ENCODE measurements around the gene ERCC8.
"Not testable (repeated sequence)": the region's sequence is repeated elsewhere in the genome, so short reads cannot be mapped to it uniquely, and the experiment has no call there.

Gene ERCC8, protein sequence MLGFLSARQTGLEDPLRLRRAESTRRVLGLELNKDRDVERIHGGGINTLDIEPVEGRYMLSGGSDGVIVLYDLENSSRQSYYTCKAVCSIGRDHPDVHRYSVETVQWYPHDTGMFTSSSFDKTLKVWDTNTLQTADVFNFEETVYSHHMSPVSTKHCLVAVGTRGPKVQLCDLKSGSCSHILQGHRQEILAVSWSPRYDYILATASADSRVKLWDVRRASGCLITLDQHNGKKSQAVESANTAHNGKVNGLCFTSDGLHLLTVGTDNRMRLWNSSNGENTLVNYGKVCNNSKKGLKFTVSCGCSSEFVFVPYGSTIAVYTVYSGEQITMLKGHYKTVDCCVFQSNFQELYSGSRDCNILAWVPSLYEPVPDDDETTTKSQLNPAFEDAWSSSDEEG

DNA sequence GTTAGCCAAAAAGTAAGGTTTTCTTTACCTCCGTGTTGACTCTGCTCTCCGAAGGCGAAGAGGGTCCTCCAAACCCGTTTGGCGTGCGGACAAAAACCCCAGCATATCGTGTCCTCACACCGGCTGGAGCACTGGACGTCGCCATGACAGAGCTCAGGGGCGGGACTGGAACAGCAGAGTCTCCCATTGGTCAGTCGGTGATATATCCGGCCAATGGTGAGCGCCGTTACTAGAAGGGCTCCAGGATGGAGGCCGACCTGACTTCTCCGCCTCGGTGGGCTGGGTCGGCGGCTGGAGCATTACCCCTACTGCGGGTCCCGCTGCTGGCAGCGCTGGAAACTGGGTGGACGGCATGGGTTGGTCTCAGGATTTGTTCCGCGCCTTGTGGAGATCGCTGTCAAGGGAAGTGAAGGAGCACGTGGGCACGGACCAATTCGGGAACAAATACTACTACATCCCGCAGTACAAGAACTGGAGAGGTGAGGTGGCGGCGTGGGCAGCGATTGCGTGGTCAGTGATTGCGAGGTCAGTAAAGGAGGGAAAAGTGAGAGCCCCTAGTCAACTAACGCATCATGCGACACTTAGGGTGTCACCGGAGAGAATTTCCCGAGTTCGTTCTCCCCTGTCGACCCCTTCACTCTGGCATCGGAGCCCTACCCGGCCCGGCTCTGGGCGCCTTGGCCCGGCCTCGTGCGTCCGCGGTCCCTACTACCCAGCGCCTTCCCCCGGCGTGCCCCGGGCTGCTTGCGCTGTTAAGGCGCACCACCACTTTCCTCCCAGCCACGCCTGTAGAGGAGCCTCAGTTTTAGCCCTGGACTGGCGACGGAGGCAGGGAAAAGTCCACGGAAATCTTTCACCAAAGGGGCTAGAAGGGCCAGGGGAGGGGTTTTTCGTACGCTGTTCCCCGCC lies at the start of gene ERCC8, which contains the start of gene NDUFAF2:
ERCC8 (minus strand) TSS at position 167 of the 909 bp plus-strand sequence; CDS start at position 105, 62 bp downstream.
NDUFAF2 (plus strand) TSS at position 302 of the 909 bp plus-strand sequence; CDS start at position 353, 51 bp downstream.
- DNase-seq, result peak; percentile 85

DNA sequence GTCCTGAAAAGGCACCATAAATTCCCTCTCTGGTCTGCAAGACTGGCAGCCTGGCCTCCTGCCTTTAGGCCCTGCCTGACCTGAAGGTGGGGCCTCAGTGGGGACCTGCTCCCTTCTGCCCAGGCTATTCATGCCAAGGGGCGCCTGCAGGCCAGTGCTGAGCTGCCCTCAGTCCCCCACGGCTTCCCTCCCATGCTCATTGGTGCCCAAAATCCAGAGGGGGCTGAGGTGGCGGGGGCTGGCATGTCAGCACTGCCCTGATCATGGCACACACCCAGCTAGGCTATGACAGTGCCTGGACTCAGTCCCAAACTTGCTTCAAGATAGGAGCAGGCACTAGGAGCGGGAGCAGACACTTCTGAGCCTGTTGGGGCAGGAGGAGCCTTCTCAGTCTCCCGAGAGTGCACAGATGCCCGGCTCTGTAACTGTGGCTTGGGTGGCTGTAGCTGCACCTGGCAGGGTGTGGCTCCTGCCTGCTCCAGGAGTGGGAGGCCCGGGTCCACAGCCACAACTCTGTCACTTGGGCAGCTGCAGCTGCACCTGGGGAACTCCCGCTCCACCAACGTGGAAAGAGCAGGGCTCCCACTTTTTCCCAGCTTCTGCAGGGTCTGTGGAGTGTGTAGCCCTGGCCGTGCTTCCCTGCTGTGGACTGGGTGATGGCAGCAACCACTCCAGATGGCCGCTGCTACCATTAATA lies 49.2 kb upstream of the ERCC8 start:
- DNase-seq, result no peak

DNA sequence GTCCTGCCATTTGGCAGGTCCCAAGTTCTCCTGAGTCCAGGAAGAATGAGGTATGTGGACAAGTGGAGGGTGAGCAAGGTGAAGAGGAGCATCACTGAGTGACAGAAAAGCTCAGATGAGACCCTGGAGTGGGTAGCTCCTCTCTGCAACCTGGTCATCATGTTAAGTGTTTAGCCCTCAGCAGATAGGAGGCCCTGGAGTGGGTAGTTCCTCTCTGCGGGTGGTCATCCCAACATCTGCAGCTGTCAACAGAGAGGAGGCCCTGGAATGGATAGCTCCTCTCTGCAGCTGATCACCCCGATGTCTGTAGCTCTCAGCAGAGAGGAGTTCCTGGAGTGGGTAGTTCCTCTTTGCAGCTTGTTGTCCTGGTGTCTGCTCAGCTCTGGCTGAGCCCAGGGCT lies 48.6 kb upstream of the ERCC8 start:
- no peak for DNase-seq

DNA sequence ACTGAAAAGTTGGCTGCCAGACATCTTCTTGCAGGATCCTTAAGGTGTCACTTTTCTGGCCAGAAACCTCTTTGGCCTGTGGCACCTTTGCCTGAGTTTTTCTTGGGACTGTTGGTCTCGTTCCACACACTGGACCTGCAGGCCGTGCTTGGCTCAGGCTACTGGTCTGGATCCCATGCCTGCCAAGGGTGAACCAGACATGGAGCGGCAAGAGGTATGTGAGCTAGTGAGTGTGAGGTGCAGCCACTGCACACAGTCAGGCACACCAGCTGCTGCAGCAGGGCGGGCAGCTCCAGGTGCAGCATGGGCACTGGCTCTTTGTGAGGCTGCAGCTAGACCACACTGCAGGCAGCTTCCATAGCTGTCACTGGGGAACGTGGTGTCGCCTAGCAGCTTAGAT lies 48.0 kb upstream of the ERCC8 start:
- no peak for DNase-seq

DNA sequence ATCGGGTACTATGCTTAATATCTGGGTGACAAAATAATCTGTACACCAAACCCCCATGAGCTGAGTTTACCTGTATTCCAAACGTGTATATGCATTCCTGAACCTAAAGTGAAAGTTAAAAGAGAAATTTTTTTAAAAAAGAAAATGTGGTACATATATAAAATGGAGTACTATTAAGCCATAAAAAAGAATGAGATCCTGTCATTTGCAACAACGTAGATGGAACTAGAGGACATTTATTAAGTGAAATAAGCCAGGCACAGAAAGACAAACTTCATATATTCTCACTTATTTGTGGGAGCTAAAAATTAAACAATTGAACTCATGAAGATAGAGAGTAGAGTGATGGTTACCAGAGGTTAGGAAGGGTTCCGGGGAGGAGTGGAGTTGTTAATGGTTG lies 44.9 kb upstream of the ERCC8 start:
- no peak for DNase-seq

DNA sequence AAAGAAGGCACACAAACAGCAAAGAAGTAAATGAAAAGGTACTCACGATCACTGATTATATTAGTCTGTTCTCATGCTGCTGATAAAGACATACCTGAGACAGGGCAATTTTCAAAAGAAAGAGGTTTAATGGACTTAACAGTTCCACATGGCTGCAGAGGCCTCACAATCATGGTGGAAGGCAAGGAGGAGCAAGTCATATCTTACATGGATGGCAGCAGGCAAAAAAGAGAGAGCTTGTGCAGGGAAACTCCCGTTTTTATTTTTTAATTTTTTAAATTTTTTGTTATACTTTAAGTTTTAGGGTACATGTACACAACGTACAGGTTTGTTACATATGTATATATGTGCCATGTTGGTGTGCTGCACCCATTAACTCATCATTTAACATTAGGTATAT lies 37.3 kb upstream of the ERCC8 start:
- DNase-seq, result not testable (repeated sequence)

DNA sequence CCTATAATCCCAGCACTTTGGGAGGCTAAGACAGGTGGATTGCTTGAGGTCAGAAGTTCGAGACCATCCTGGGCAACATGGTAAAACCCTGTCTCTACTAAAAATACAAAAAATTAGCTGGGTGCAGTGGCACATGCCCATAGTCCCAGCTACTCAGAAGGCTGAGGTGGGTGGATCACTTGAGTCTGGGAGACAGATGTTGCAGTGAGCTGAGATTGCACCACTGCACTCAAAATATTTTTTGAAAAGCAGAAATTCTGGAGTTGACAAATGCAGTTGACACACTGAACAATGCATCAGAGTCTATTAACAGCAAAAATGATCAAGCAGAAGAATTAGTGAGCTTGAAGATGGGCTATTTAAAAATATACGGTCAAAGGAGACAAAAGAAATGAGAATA lies 35.6 kb upstream of the ERCC8 start:
- DNase-seq, result no peak

DNA sequence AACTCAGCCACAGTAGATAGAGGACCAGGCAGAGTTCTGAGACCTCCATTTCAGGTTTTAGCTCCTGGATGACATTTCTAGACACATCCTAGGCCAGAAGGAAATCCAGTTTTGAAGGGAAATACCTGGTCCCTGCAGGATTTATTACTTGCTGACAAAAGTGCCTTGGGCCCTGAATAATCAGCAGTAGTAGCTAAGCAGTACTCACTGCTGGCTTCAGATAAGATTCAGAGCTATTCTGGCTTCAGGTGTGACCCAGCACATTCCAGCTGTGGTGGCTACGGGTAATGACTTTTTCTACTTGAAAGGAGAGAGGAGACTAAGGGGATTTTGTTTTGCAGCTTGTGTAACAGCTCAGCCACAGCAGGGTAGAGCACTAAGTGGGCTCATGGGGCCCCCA lies 34.1 kb upstream of the ERCC8 start:
- no peak for DNase-seq

DNA sequence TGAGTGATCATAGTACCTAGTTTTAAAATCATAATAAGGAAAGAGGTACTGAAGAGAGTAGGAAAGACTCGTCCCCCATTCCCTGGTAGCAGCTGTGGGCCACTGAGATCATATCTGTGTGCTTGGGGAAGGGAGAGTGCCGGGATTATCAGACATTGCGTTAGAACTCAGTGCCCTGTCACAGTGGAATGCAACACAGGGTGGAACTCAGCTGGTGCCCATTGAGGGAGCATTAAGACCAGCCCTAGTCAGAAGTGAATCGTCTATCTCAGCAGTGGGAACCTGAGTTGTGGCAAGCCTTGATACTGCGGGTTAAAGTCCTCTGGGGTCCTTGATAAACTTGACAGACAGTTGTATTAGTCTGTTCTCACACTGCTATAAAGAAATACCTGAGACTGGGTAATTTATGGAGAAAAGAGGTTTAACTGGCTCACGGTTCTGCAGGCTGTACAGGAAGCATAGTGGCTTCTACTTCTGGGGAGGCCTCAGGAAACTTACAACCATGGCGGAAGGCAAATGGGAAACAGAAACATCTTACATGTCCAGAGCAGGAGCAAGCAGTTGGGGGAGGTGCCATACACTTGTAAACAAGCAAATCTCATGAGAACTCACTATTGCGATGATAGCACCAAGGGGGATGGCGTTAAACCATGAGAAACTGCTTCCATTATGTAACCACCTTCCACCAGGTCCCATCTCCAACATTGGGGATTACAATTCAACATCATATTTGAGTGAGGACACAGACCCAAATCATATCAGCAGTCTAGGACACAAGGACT lies 33.3 kb upstream of the ERCC8 start:
- no peak for DNase-seq

DNA sequence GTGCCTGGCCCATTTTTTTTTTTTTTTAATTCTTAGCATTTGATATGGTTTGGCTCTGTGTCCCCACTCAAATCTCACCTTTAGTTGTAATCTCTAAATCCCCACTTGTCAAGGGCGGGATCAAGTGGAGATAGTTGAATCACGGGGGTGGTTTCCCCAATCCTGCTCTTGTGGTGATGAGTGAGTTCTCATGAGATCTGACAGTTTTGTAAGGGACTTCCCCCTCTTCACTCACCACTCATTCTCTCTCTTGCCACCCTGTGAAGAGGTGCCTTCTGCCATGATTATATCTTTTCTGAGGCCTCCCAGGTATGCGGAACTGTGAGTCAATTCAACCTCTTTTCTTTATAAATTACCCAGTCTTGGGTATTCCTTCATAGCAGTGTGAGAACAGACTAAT lies 27.4 kb upstream of the ERCC8 start:
- no peak for DNase-seq

DNA sequence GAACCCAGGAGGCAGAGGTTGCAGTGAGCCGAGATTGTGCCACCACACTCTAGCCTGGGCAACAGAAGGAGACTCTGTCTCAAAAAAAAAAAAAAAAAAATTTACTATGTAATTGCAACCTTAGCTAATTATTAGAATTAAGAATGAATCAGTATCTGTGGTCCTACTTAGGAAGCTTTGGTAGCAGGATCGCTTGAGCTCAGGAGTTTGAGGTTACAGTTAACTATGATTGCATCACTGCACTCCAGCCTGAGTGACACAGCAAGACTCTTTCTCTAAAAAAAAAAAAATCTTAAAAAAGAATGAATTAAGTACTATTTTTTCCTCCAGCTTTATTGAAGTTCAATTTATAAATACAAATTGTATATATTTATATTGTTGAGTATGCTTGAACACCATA lies 16.8 kb upstream of the ERCC8 start:
- peak; percentile 49 for DNase-seq

DNA sequence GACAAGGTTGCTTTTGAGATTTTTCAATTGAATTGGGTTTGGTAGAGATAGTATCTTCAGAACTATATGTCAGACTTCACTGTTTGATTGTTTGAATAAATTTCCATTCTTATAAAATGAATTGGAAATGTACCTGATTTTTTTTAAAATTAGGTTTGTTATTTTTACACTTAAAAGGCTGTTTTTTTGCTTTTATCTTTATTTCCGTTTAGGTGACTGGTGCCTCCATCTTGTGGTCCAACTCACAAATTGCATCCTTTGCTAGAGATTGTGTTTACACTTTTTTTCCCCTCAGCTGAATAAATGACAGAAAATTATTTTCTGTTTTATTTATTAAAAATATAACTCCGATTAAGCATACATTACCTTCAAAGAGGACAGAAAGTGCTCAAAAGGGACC lies 15.7 kb upstream of the ERCC8 start:
- no peak for DNase-seq

DNA sequence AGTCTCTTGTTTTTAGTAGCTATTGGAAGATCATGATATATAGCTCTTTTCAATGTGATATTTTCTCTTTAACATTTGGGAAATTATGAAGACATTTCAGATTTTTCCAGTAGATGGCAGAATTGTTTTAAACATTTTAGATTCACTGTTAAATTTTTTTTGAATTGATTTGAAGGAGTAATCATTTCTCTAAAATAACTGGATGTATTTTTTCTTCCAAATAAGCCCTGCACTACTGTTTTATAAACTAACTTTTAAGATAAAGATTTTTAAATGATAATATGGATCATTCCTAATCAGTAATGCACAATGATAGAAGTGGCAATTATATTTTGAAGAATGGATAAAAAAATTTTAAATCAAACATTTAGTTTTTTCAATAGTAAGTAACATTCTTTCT lies 14.3 kb upstream of the ERCC8 start:
- DNase-seq, result no peak

DNA sequence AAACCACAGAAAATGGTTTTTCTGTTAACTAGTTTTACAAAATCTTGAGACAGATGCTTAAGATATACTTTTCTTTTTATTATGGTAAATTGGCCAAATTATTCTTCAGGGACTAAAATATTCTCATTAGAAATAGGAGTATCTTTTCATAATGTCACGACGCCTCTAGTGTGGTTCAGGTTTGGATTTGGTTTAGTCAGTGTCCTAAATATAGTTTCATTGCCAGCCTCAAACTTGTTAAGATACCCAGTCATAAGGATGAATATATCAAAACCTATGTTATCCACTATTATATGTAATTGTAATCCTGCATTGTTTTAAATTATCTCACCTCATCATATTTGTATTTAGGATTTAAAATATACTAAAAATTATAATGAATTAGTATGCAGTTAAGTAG lies 13.8 kb upstream of the ERCC8 start:
- no peak for DNase-seq

DNA sequence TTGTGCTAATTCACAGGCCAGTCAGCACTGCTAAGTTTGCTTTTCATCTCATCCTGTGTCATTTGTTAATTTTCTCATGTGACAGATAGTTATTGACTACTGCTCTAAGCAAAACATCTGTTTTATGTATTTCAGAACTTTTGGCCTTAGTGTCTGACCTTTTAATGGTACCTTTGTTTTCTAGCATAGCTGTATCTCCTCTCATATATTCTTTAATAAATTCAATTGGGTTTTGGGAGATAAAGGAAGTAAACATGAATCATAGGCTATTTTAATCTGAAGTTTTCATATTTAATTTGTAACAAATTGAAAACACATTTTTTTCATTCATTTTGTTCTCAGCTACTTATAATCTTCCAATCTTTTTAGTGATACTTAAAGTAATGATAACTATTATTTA lies 13.2 kb upstream of the ERCC8 start:
- no peak for DNase-seq

DNA sequence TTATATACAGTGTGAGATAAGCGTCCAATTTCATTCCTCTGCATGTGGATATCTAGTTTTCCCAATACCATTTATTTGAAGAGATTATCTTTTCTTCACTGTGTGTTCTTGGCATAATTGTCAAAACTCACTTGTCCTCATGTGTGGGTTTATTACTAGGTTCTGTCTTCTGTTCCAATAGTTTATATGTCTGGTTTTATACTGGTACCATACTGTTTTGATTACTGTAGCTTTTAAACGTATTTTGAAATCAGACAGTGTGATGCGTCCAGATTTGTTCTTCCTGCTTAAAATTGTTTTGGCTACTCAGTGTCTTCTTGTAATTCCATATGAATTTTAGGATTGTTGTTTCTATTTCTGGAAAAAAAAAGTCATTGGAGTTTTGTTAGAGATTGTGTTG lies 10.4 kb upstream of the ERCC8 start:
- no peak for DNase-seq

DNA sequence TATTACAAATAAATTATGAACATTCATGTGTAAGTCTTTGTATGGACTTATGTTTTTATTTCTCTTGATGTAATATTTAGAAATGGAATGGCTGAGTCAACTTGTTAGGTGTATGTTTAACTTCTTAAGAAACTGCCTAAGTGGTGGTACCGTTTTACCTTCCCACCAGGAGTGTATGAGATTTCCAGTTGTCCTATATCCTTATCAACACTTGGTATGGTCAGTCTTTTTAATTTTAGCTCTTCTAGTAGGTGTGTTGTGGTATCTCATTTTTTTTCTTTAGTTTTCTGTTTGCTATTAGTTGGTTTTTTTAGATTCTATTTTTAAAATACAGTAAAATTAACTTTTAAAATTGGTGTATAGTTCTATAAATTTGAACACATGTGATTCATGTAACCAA lies 3.9 kb upstream of the ERCC8 start:
- no peak for DNase-seq

DNA sequence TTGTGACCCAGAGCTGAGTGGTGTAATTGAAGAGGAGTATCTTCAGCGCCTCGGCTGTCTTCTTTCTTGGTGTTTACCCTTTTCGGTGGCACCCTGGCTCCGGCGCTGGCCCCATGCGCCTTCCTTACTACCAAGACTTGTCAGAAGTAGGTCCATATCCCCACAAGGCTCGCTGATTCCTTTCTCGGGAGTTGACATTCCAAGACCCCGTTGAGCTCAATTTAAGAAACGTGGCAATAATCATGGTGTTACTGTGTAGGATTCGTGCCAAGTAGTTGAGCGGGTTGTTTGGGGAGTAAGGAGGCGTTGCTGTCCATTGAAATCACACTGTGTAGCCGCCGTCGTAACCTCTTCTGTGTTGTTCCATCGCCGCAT lies 930 bp upstream of the ERCC8 start:
- DNase-seq, result no peak

DNA sequence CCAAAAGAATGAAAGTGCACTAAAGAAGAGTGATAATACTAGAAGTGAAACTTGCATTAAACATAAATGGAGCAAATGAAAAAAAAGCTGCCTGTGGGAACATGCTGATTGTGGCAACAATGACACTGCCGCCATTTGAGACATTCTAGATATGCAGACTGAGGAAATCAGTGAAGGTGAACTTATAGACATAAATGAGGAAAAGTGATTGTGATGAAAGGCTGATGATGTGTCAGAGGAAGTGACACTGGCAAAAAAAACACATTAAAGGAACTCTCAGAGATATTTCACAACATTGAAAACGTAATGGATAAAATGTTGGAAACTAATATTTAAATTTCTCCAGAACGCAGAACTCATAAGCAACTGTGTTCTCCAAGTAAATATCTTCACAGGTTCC lies 1.2 kb downstream of the ERCC8 start:
- DNase-seq, result peak; percentile 51

DNA sequence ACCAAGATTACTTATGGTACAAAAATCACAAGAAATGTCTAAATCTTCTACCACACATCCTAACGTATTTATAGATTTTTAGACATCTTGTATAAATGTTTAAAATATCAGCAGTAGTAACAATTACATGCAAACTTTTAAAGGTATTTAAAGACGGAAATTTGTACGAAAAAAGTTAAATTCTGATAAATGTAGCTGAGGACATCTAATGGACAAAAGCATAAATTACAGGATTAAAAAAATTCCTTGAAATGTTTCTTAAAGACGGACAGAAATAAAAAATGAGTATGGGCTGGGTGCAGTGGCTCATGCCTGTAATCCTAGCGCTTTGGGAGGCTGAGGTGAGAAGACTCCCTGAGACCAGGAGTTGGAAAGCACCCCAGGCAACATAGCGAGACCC lies 15.8 kb downstream of the ERCC8 start:
- no peak for DNase-seq

DNA sequence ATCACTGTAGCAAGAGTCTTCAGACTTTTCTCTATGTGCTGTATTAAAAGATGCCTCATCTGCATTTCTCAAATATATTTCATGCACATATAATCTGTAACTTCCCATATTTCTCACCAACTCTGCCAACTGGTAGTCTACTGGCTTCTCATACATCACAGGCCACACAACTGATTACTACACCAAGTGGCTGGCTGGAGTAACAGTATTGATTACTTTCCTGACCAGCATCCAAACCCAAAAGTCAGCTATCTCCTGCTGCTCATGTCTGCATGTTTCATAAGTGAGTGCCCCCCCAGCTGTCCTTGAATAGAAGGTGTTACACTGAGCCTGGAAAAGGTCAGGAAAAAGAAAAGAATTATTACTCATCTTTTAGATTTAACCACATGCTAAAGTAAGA lies 17.4 kb downstream of the ERCC8 start:
- DNase-seq, result no peak

DNA sequence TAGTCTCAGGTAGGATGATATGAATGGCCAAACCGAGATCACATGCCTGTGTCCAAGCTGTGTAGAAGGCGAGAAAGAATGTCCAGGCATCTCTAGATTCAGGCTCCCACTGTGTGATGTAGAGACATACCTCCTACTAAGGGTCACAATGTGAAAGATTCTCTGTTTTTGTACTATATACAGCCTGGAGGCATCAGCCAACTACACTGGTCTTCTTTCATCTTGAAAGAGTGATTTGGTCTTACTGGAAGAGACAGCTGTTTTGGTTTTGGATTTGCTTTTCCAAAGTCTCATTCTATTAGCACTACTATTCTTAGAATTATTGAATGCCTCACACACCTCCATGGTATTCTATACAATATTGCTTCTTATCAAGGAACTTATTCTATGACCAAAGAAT lies 26.4 kb downstream of the ERCC8 start:
- no peak for DNase-seq

DNA sequence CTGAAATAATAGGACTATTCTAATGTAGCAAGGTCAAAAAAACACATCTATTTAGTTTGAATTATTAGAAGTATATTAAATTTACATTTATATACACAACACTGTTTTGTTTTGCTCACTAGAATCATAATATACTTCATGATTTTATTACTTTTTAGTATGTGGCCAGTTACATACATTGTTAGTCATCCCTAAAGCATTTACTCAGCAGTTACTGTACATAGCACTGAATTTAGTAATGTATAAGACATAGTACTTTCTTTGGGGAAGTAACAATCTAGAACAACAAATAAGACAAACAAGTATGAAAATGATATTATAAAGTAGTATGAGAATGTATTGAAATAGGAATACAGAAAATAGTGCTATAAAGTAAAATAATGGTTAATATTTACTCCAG lies 28.2 kb downstream of the ERCC8 start:
- DNase-seq, result no peak

All from GF-D8 (cell line).